Activated naive CD8-positive, alpha-beta T cell treated with anti-CD3 and anti-CD28 coated beads, Interleukin-2, amount 10 ng/mL, durations not matched to agents 7 days and 5 days (primary cell): ENCODE measurements around the gene ING5. TPM values are rescaled to one million over a fixed set of nuclear protein-coding genes. Genes with fewer than 3 reads are reported as not detected.
"Not testable (repeated sequence)": the region's sequence is repeated elsewhere in the genome, so short reads cannot be mapped to it uniquely, and the experiment has no call there.

ENCODE experiments used
- ATAC-seq: fragments of 150-1000 bp; cut with Tn5 transposase; one replicate; pipeline ENCODE4 v1.10.0; 2021; ENCODE audit warnings: low read depth, moderate library complexity
- POLR2A ChIA-PET: fragments of 350-600 bp; sonication (Branson Sonifier 250); formaldehyde crosslinking; loops from one replicate; lab custom pipeline; 2021; ENCODE audit warnings: antibody characterized with exemption; lab: Charles Lee
- DNase-seq: peaks from one replicate; pipeline ENCODE4 v3.0.0; 2021
- H3K27ac Mint-ChIP-seq: one replicate; pipeline ENCODE4 v1.8.0; 2022; ENCODE audit warnings: mild to moderate bottlenecking, mixed read lengths
- H3K27me3 Mint-ChIP-seq: one replicate; pipeline ENCODE4 v1.8.0; 2022; ENCODE audit warnings: mild to moderate bottlenecking, moderate library complexity, mixed read lengths
- H3K36me3 Mint-ChIP-seq: one replicate; pipeline ENCODE4 v1.8.0; 2021; ENCODE audit warnings: mild to moderate bottlenecking, mixed read lengths
- H3K4me1 Mint-ChIP-seq: one replicate; pipeline ENCODE4 v1.8.0; 2021; ENCODE audit warnings: mixed read lengths
- H3K4me3 Mint-ChIP-seq: one replicate; pipeline ENCODE4 v1.8.0; 2022; ENCODE audit warnings: mild to moderate bottlenecking, moderate library complexity, mixed read lengths
- H3K9me3 Mint-ChIP-seq: one replicate; pipeline ENCODE4 v1.8.0; 2021; ENCODE audit warnings: mixed read lengths
- total RNA-seq, 2 experiments: library from RNA; stranded (reverse); gene quantifications; one replicate each; pipeline ENCODE4 v1.2.3, GENCODE V29; 2021

Gene ING5
- 10 to 100 TPM; 52.1 to 54.3 TPM for total RNA-seq

- H3K27ac Mint-ChIP-seq = peak within 1 kb of the TSS; percentile 90
- H3K4me1 Mint-ChIP-seq = peaks cover 15% of the 10 kb centered on the region
- H3K27me3 Mint-ChIP-seq = no peaks in the 10 kb centered on the region
- H3K9me3 Mint-ChIP-seq = peaks cover under 1% of the 10 kb centered on the region
- H3K36me3 Mint-ChIP-seq = peaks cover 15% of the 10 kb centered on the region
- POLR2A ChIA-PET = interaction anchor here (0.8 to 4.1 kb wide), 14 partner anchors 9 to 1116 kb away, joined by 3 to 62 read pairs (median 4); partner anchors contain the start of genes ATG4B, D2HGDH, DTYMK and PASK
- peak within 1 kb of the TSS; percentile 89 for H3K4me3 Mint-ChIP-seq
- ATAC-seq (peak; percentile 74), DNase-seq (peak; percentile 99)
These were observed at the start of gene ING5 for GRCh38 chr2:241701399-241702154. ING5 (plus strand) TSS chr2:241702039; CDS start chr2:241702066, 27 bp downstream.

GRCh38 chr2:241652142-241652541, 49.7 kb upstream of the ING5 start:
- POLR2A ChIA-PET = no interaction called here
- Mint-ChIP-seq H3K36me3 (peaks cover 4% of the 10 kb centered on the region), H3K27ac (no peak overlapping the region), H3K4me3 (no peak overlapping the region), H3K4me1 (peaks cover 5% of the 10 kb centered on the region), H3K27me3 (no peaks in the 10 kb centered on the region), H3K9me3 (no peaks in the 10 kb centered on the region)
- ATAC-seq (no peak), DNase-seq (no peak)

- no peaks in the 10 kb centered on the region for H3K9me3 Mint-ChIP-seq
- no peak overlapping the region for H3K4me3 Mint-ChIP-seq
- no peaks in the 10 kb centered on the region for H3K27me3 Mint-ChIP-seq
- no peak overlapping the region for H3K27ac Mint-ChIP-seq
- POLR2A ChIA-PET = no interaction called here
- H3K36me3 Mint-ChIP-seq = peaks cover 4% of the 10 kb centered on the region
- H3K4me1 Mint-ChIP-seq = peaks cover 5% of the 10 kb centered on the region
- no peak for ATAC-seq
- no peak for DNase-seq
These were observed 49.1 kb upstream of the ING5 start for GRCh38 chr2:241652722-241653121.

- POLR2A ChIA-PET = no interaction called here
- DNase-seq (no peak), ATAC-seq (no peak)
- Mint-ChIP-seq H3K27me3 (no peaks in the 10 kb centered on the region), H3K4me3 (no peak overlapping the region), H3K36me3 (peaks cover 4% of the 10 kb centered on the region), H3K9me3 (no peaks in the 10 kb centered on the region), H3K27ac (no peak overlapping the region), H3K4me1 (peaks cover 5% of the 10 kb centered on the region)
These were observed 48.6 kb upstream of the ING5 start for GRCh38 chr2:241653210-241653750.

GRCh38 chr2:241654551-241654950, 47.3 kb upstream of the ING5 start:
- POLR2A ChIA-PET = interaction anchor here (0.6 kb wide), 1 partner anchor 575 kb away, joined by 3 read pairs; no protein-coding TSS in a partner anchor

GRCh38 chr2:241655516-241656189, 46.2 kb upstream of the ING5 start:
- no peaks in the 10 kb centered on the region for H3K4me1 Mint-ChIP-seq
- H3K27me3 Mint-ChIP-seq = no peaks in the 10 kb centered on the region
- no peaks in the 10 kb centered on the region for H3K9me3 Mint-ChIP-seq
- H3K36me3 Mint-ChIP-seq = peaks cover 6% of the 10 kb centered on the region
- POLR2A ChIA-PET = no interaction called here
- ATAC-seq = no peak
- DNase-seq = no peak
- no peak overlapping the region for H3K4me3 Mint-ChIP-seq
- H3K27ac Mint-ChIP-seq = no peak overlapping the region

More at GRCh38 chr2:241654551-241654950, 47.3 kb upstream of the ING5 start:
- Mint-ChIP-seq H3K36me3 (peaks cover 6% of the 10 kb centered on the region), H3K4me1 (peaks cover 1% of the 10 kb centered on the region), H3K27me3 (no peaks in the 10 kb centered on the region), H3K4me3 (no peak overlapping the region), H3K9me3 (no peaks in the 10 kb centered on the region), H3K27ac (no peak overlapping the region)
- DNase-seq (no peak), ATAC-seq (no peak)

GRCh38 chr2:241656190-241656741, 45.6 kb upstream of the ING5 start:
- Mint-ChIP-seq H3K9me3 (no peaks in the 10 kb centered on the region), H3K4me3 (no peak overlapping the region), H3K27me3 (no peaks in the 10 kb centered on the region), H3K27ac (no peak overlapping the region), H3K4me1 (no peaks in the 10 kb centered on the region), H3K36me3 (peaks cover 6% of the 10 kb centered on the region)
- no peak for DNase-seq
- POLR2A ChIA-PET = no interaction called here
- no peak for ATAC-seq

GRCh38 chr2:241657786-241658254, 44.0 kb upstream of the ING5 start:
- POLR2A ChIA-PET = no interaction called here
- Mint-ChIP-seq H3K27ac (no peak overlapping the region), H3K36me3 (peaks cover 5% of the 10 kb centered on the region)

GRCh38 chr2:241658296-241658695, 43.5 kb upstream of the ING5 start:
- DNase-seq (no peak), ATAC-seq (no peak)
- Mint-ChIP-seq H3K27me3 (no peaks in the 10 kb centered on the region), H3K36me3 (peaks cover 5% of the 10 kb centered on the region), H3K9me3 (no peaks in the 10 kb centered on the region), H3K4me3 (no peak overlapping the region), H3K27ac (no peak overlapping the region), H3K4me1 (no peaks in the 10 kb centered on the region)
- POLR2A ChIA-PET = no interaction called here

More at GRCh38 chr2:241657786-241658254, 44.0 kb upstream of the ING5 start:
- ATAC-seq = no peak
- no peak overlapping the region for H3K4me3 Mint-ChIP-seq
- H3K4me1 Mint-ChIP-seq = no peaks in the 10 kb centered on the region
- DNase-seq = no peak
- H3K27me3 Mint-ChIP-seq = no peaks in the 10 kb centered on the region
- H3K9me3 Mint-ChIP-seq = no peaks in the 10 kb centered on the region

- no peak overlapping the region for H3K27ac Mint-ChIP-seq
- H3K4me3 Mint-ChIP-seq = no peak overlapping the region
These were observed 42.6 kb upstream of the ING5 start for GRCh38 chr2:241659150-241659739.

GRCh38 chr2:241660593-241661213, 41.1 kb upstream of the ING5 start:
- DNase-seq = no peak
- Mint-ChIP-seq H3K27ac (no peak overlapping the region), H3K27me3 (no peaks in the 10 kb centered on the region), H3K9me3 (no peaks in the 10 kb centered on the region), H3K36me3 (peaks cover 5% of the 10 kb centered on the region), H3K4me1 (peaks cover 5% of the 10 kb centered on the region), H3K4me3 (no peak overlapping the region)
- ATAC-seq = no peak
- POLR2A ChIA-PET = no interaction called here

More at GRCh38 chr2:241659150-241659739, 42.6 kb upstream of the ING5 start:
- H3K4me1 Mint-ChIP-seq = no peaks in the 10 kb centered on the region
- no peaks in the 10 kb centered on the region for H3K27me3 Mint-ChIP-seq
- ATAC-seq (peak; percentile 38), DNase-seq (no peak)
- no peaks in the 10 kb centered on the region for H3K9me3 Mint-ChIP-seq
- H3K36me3 Mint-ChIP-seq = peaks cover 5% of the 10 kb centered on the region
- POLR2A ChIA-PET = interaction anchor here (0.6 kb wide), 1 partner anchor 558 kb away, joined by 3 read pairs; no protein-coding TSS in a partner anchor

GRCh38 chr2:241662731-241663130, 39.1 kb upstream of the ING5 start:
- H3K36me3 Mint-ChIP-seq, H3K4me1 Mint-ChIP-seq, POLR2A ChIA-PET, H3K27ac Mint-ChIP-seq, ATAC-seq, DNase-seq, H3K27me3 Mint-ChIP-seq, H3K4me3 Mint-ChIP-seq, H3K9me3 Mint-ChIP-seq: not testable (repeated sequence)
